Right lobe of liver (tissue), 6 donors: ENCODE data around the gene CACNA2D1. TPM values are rescaled to one million over a fixed set of nuclear protein-coding genes. Genes with fewer than 3 reads are reported as not detected.

Source experiments
- ATAC-seq, 4 donors: fragments of 200-7000 bp; cut with Tn5 transposase; one replicate each; pipeline ENCODE4 v1.9.1; 2020; ENCODE audit warnings: mild to moderate bottlenecking in 4 of 4, moderate library complexity in 4 of 4
- DNase-seq, 3 donors: peaks; one replicate each; pipeline ENCODE4 v3.0.0-alpha.2; 2020
- H3K27ac ChIP-seq, 3 donors: fragments of 200-600 bp; one replicate each; pipeline ENCODE4 v1.8.0; 2022
- H3K27me3 ChIP-seq, 2 donors: fragments of 200-600 bp; one replicate each; pipeline ENCODE4 v1.8.0; 2022
- H3K36me3 ChIP-seq, 4 donors: fragments of 200-600 bp; sonication (generic) in 1 of 4; one replicate each; pipeline versions ENCODE4 v1.5.1 to v1.8.0; 2017 to 2022; ENCODE audit warnings: control low read depth in 1 of 4
- H3K4me1 ChIP-seq, 4 donors: fragments of 200-600 bp; sonication (generic) in 1 of 4; one replicate each; pipeline versions ENCODE4 v1.5.1 to v1.8.0; 2017 to 2022; ENCODE audit warnings: control low read depth in 1 of 4
- H3K4me3 ChIP-seq, 3 donors: fragments of 200-600 bp; one replicate each; pipeline ENCODE4 v1.8.0; 2022
- H3K9me3 ChIP-seq, 4 donors: fragments of 200-600 bp; sonication (generic) in 1 of 4; one replicate each; pipeline versions ENCODE4 v1.5.1 to v1.8.0; 2017 to 2022; ENCODE audit warnings: control low read depth in 1 of 4
- POLR2A ChIP-seq: fragments of 450-650 bp; IDR thresholded peaks from one replicate; pipeline ENCODE4 v1.6.1; 2017; ENCODE audit warnings: antibody characterized with exemption, mild to moderate bottlenecking
- WGBS: methylation state at CpG from one replicate; pipeline ENCODE4 v1.1.6; 2018; ENCODE audit warnings: low coverage, low lambda C conversion rate; ENCODE audit not compliant: insufficient coverage; ENCODE audit errors: missing lambda C conversion rate; 5-methylcytosine and 5-hydroxymethylcytosine counted together
- intact Hi-C, 2 donors: fragments of 100-400 bp; cut with DNase I; formaldehyde crosslinking; loops; one replicate each; pipeline versions ENCODE4 v1.11.2 to v1.14.1; 2022
- total RNA-seq, 6 experiments: library from RNA; depleted of rRNA in 2 of 6; stranded (reverse); fragments of >200 nt in 2 of 6; fragmentation: NEBNext Ultra II Directional in 3 of 6; extraction: Animal tissue kit (Norgen Biotek cat#: 25700) in 3 of 6; gene quantifications; one replicate each; pipeline versions ENCODE4 v1.1.0 to v1.2.4, GENCODE V29; 2016 to 2023
- TF ChIP-seq, protein P1 (sequence below), 4 donors: fragments of 200-600 bp in 3 of 4; fragments of 450-650 bp in 1 of 4; IDR thresholded peaks; one replicate each; pipeline versions ENCODE4 v1.5.1 to v1.8.0; 2016 to 2022; ENCODE audit warnings: antibody characterized with exemption in 4 of 4, mild to moderate bottlenecking in 2 of 4
- donor health status: DM: no; HTN: yes; CAD: no.
- donor health status: DM: no; HTN: no; CAD: no.
- donor health status: DM: no; HTN: no; CAD: no.
- donor health status: DM: no; HTN: yes; CAD: no.
- donor health status: DM: no; HTN: yes; CAD: no.

CACNA2D1 gene
- total RNA-seq, 6 experiments from 2014 or later, result 1.3 to 6.0 (median 2.2) TPM

DNA sequence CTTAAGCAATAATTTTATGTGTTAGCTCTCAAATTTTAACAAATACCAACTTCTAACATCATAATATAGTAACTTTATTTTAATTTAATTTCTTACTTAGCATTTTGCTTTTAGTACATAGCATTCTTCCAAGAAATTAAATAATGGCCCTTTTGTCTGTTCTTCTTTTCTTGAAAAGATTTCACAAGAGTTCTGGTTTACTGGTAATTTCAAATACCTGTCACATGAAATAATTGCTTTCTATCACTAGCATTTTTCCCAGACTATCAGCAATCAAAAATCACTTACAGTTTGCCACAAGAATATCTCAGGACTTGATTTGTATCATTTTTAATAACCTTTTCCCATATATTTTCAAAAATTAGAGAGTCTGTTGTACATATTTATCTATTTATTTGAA is 193.0 kb downstream of the CACNA2D1 start:
- H3K27me3 ChIP-seq, result no peaks in the 10 kb centered on the region
- ATAC-seq, result no peak
- no peaks in the 10 kb centered on the region for H3K9me3 ChIP-seq
- H3K27ac ChIP-seq, result no peak overlapping the region
- DNase-seq, result no peak
- no peak overlapping the region for H3K4me3 ChIP-seq
- no peak for TF ChIP-seq POLR2A
- TF ChIP-seq, protein P1, sequence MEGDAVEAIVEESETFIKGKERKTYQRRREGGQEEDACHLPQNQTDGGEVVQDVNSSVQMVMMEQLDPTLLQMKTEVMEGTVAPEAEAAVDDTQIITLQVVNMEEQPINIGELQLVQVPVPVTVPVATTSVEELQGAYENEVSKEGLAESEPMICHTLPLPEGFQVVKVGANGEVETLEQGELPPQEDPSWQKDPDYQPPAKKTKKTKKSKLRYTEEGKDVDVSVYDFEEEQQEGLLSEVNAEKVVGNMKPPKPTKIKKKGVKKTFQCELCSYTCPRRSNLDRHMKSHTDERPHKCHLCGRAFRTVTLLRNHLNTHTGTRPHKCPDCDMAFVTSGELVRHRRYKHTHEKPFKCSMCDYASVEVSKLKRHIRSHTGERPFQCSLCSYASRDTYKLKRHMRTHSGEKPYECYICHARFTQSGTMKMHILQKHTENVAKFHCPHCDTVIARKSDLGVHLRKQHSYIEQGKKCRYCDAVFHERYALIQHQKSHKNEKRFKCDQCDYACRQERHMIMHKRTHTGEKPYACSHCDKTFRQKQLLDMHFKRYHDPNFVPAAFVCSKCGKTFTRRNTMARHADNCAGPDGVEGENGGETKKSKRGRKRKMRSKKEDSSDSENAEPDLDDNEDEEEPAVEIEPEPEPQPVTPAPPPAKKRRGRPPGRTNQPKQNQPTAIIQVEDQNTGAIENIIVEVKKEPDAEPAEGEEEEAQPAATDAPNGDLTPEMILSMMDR (IDR thresholded peaks at IDR 0.05), result no peak
- H3K4me1 ChIP-seq, result no peaks in the 10 kb centered on the region
- intact Hi-C loops, result no loop called here
- no peaks in the 10 kb centered on the region for H3K36me3 ChIP-seq

DNA sequence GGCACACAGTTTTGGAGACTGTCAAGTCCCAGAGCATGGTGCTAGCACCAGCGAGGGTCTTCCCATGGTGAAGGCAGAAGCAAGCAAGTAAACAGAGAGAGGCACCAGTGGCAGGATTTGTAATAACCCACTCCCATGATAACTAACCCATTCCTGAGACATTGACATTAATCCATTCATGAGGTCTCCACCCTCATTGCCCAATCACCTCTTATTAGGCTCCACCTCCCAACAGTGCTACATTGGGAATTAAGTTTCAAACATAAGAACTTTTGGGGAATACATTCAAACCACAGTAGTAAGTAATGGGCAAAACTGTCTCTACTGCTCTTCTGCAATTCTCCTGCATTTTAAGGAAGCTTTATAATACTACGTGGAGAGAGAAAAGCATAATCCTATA is 193.6 kb downstream of the CACNA2D1 start:
- H3K27ac ChIP-seq, result no peak overlapping the region
- ATAC-seq, result no peak

DNA sequence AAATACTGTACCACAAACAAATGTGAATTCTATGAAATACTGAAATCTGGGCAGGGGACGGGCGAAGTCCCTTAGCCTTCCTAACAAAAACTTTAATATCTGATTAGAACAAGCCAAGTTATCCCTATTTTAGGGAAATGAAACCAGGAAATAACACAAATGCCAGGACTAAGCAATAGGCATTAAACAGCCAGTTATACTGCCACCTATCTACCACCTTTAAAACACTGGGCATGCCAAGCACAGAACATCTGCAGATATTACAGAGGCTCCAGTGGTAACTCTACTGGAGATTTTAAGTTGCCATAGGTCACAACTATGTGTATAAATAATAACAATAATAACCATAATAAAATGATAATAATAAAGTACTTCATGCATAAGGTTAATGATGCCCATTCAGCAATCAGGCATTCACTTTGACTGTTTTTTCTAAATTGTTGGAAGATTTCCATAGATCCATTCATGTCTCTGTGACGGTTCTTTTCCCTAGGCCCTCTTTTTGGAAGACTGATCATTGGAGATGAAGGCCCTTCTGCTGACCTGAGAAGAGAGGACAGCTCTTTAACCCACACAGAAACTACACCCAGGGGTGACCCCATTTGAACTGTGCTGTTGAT is 195.7 kb downstream of the CACNA2D1 start:
- Histone ChIP-seq H3K27me3 (no peaks in the 10 kb centered on the region), H3K4me1 (no peaks in the 10 kb centered on the region), H3K4me3 (no peak overlapping the region), H3K9me3 (no peaks in the 10 kb centered on the region), H3K27ac (no peak overlapping the region), H3K36me3 (no peaks in the 10 kb centered on the region)
- TF ChIP-seq, protein P1 (IDR thresholded peaks at IDR 0.05), result peak in 3 of 4 donors; percentile 35 to 50 (median 45)
- no peak for TF ChIP-seq POLR2A
- intact Hi-C loops, result no loop called here
- WGBS, result 51% methylated on average over 3 of the region's 3 CpGs
- ATAC-seq (peak in 3 of 4 donors; percentile 39 to 54 (median 53)), DNase-seq (no peak)

More for the DNA sequence above, 193.6 kb downstream of the CACNA2D1 start:
- Histone ChIP-seq H3K9me3 (no peaks in the 10 kb centered on the region), H3K36me3 (no peaks in the 10 kb centered on the region), H3K4me3 (no peak overlapping the region), H3K27me3 (no peaks in the 10 kb centered on the region), H3K4me1 (no peaks in the 10 kb centered on the region)
- 37% methylated on average over 2 of the region's 2 CpGs for WGBS
- intact Hi-C loops, result no loop called here
- TF ChIP-seq POLR2A, result no peak
- TF ChIP-seq, protein P1 (IDR thresholded peaks at IDR 0.05), result no peak
- no peak for DNase-seq

DNA sequence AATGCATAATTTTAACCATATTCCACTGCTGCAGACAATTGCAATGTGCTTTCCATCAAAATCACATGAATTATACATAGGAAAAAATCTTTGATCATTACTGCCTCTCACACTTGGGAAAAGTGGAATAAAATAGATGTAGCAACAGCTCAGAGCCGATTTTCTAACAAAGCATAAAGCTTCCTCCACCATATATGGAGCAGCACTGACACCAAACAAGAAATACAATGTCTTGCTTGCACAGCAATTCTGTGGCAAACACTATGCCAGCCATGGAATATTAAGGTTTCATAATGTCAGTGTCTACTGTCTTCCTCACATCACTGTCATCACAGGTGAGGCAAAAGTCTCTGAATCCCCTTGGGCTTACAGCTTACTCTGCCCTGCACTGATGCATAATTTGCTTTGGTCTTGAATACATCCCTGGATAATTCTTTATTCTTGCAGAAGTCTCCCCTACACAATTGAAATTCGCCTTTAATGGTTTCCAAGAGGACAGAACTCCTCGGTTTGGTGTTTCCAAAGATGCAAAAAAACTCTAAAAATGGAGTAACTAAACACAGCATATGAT is 198.5 kb downstream of the CACNA2D1 start:
- Histone ChIP-seq H3K4me1 (no peaks in the 10 kb centered on the region), H3K27me3 (no peaks in the 10 kb centered on the region), H3K9me3 (no peaks in the 10 kb centered on the region), H3K4me3 (no peak overlapping the region), H3K27ac (no peak overlapping the region), H3K36me3 (no peaks in the 10 kb centered on the region)
- intact Hi-C loops, result no loop called here
- ATAC-seq, result no peak
- DNase-seq, result no peak
- TF ChIP-seq, protein P1 (IDR thresholded peaks at IDR 0.05), result no peak
- no peak for TF ChIP-seq POLR2A
- 39% methylated on average over 3 of the region's 3 CpGs for WGBS
